Measurements from ENCODE around the gene PALMD.

The PALMD gene

DNA sequence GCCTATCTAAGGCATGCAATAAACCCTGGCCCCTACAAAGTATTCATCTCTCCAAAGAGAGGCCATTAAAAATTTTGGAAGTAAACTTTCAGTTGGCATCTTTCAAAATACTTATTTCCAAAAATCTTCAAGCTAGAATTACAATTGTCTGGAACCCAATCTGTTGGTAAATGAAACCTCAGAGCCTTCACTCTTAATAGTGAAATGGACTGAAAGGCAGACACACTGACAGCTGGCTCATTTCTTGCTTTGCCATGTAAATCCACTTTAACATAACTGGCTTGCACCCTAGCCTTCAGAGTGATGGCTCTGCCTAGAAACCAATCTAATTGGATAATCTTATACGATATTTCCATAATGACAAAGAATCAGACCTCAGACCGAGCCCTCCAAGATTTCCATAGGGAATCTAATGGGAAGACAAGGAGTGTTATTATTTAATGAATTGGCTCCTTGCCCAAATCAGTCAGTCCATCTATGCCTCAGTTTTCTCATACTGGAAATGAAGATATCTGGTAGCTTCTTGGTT lies 9.2 kb upstream of the PALMD start:
- no peak for DNase-seq

DNA sequence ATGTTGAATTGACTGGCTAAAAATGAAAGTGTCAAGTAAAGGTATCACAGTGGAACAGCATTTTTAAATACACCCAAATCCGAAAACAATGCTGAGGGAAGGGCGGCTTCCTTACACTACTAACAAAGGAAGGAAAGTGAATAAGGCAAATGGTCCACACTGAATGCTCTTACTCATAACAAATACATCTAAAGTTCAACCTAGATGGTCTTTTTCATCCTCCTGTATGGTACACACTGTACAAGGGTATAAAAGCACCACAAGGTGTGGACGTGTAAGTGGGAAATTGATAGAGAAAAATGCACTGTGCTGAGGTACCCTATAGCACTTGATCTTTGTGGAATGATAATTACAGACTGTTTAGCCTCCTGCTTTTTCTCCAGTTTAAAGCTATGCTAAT lies 7.1 kb upstream of the PALMD start:
- no peak for DNase-seq

DNA sequence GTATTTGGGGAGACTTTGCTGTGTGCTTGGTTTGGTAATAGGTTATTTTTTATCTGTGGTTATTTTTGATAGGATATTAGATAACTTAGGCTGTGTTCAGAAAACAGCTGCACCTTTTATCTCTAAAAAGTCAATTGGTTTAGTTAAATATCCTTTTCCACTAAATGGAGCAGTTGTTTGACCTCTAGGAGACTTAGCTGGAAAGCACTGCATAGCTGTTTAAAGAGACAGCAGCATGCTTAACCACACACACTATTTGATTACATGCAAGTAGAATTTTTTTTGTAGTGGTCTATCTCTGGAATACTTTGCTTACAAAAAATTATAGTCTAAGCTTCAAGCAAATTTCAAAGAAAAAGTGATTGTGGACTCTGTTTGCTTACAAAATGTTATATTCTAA lies 6.5 kb upstream of the PALMD start:
- no peak for DNase-seq

DNA sequence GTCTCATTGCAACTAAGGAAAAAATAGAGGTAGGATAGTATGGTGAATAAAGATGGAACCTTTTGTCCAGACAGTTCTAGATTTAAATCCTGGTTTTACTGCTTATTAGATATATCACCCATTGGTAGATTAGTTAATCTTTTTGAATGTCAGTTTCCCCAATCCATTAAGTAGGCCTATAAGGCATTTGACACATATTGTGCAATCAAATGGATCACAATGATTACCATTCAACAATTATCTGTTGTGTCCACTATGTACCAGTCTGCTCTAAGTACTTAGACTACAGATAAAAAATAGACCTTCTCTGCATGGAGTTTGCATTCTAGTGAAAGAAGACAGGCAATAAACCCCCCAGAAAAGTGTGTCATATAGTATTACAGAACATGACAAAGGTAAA lies 6.0 kb upstream of the PALMD start:
- no peak for DNase-seq

DNA sequence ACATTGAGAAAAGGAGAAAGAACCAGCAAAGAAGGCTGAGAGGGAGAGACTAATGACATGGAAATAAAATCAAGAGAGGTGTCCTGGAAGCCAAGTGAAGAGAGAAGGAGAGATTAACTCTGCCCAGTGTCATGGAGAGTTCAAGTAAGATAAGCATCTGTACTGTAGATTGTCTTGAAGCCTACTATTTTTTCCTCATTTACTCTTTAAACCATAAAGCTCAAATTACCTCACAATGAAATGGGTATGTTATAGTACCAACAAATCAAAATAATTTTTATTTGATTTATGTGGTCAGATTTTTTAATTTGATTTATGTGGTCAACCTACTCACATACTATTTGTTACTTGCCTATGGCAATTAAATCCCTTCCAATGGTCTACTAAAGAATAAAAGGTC lies 5.2 kb upstream of the PALMD start:
- no peak for DNase-seq

DNA sequence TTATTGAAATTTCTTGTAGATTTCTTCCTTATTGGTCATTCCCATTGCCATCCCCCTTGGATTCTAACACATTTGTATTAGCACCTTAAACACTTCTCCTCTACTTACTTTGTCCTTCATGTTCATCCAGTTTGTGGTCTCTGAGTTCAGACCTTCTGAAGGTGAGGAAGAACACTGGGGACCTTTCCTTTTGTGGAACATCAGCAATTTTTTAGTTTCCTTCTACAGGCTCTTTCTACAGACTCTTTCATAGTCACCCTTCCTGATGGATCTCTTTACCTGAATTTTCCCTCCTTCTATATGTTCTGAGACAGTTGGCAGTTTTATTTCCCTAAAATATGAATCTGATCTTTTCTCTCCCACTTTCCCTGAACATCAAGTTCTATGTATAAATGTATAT lies 4.4 kb upstream of the PALMD start:
- no peak for DNase-seq

DNA sequence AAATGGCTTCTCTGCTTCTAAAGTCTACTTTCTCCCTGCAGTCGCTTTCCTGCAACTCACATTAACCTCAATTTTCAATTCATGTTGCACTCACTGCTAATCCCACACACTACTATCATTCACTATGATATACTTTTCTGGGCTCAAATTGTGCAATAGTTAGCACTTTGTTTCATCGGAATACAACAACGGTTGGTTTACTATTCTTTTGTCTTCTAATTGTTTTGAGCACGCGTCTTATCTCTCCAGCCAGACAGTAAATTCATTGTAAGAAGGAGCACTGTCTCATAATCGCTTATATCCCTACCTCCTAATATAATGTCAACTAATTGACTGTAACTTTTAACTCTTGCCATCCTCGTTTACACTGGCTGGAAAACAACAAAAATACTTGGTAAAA lies 3.9 kb upstream of the PALMD start:
- no peak for DNase-seq

DNA sequence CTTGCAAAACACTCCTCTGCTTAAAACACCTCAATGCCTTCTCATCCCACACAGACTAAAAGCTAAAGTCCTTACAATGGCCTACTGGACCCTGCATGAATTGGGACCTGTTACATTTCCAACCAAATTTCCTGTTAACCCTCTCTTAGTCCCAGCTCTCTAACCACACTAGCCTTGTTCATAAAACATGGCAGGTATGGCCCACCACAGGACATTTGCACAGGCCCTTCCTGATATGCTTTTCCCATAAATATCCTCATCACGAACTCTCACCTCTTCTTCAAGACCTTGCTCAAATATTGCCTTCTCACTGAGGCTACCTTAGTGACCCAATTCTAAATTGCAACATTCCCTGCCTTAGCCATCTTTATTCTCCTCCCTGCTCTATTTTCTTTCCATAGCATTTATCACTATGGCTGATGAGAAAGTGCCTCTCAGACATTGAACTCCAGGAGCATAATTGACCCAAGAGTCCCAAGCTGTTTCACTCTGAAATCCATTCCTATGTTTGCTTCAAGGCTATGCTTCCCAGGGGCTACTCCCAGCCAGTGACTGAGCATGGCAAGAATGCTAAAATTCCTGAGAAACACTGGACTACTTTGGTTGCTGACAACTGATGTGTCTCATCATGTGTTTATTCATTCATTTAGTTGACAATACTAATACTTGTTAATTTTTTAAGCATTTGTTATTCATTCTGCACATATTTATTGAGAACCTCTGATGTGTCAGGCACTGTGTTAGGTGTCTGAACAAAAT lies 2.7 kb upstream of the PALMD start:
- DNase-seq = no peak

DNA sequence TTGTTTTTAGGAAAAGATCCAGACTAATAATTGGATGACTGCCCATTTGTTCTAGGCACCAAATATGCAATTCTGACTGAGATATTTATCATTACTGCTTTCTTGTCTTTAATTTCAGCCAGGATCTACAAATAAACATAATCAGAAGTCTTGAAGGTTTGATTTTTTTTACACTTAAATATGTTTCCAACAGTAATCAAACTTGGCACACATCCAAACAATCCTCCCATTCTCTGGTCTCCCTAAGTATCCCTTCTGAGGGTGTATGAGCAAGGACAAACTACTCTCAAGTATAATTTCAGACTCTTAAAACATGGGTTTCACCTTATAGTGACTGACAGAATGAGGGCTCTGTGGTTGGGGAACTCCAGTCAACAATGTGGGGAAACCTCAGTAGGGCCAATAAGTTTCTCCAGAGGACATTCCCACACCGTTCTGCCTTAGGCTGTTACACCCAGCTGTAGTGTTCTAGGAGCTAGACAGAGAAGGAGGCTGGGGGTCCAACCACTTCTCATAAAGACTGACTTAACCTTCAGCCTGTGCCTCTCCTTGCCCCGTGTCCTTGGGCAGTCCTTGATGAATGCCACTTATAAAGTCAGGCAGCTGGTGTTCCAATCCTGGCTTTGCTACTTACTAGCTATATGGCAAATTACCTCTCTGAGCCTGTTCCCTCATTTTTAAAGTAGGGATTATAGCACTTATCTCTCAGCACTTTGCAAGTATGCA lies 1.5 kb upstream of the PALMD start:
- no peak for DNase-seq

DNA sequence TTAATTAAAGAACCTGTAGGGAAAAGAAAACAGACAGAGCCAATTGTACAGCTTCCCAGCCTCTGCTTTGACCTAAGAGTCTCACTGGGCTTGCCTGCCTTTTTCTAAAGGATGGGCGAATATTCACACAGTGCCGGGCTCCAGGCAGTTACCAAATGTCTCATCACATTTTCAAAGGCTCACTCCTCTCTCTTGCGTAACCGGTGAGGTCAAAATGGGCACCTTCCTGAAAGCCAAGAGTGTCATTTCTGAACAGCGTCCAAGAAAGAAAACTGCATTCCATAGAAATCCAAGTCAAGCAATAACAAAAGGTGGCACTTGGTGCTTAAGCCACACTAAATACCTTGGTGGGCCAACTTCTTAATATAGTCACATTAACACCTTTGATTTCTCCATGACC lies 710 bp upstream of the PALMD start:
- no peak for DNase-seq

DNA sequence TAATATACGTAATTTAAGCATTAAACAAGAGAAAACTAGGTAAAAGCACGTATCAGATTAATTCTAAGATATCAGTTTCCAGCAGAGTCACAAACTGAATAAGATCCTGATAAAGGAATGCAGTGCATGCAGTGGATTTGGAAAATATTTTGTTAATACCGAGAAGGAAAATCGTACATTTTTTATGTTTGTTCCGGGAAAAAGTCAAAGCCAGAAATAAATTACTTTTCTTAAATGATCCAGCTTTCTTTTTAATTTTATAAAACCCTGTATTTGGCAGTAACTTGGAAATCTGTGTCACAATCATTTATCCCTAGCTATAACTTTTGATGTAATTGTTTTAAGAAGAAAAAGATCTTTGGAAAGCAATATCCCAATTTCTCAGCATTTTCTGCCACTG lies 955 bp downstream of the PALMD start:
- no peak for DNase-seq

DNA sequence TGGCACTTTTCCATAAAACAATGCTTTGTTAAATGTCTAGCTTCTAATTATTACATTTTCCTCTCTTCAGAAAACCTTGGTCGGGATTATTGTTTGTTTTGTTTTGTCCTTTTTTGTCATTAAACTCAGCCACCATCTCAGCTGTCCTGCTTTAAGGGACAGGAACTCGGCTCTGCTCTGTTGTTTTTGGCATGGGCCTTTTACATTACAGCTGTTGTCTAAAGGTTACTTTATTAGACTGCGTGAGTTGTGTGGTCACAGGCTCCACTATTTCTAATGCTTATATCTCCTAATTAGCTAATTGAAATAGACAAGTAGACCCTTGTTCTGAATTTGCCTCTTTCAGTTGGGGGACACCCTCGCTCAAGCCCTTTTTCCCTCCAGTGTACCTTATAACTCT lies 1.6 kb downstream of the PALMD start:
- no peak for DNase-seq

DNA sequence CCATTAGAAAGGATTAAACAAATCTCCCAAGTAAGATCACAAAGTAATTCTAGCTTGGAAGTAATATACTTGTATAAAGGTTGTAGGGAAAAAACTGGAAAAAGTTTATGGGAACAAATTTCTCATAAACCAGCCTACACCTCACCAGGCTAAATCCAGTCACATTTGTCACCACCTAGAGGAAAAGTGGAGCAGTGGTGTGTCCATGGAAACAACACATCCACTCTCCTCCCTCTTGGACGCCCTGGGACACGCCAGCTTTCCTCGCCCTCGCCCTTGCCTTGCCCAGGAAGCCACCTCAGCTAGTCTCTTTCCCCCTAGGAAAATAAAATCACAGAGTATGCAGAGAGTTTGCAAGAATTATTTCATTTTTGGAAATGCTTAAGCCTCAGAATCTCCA lies 2.2 kb downstream of the PALMD start:
- DNase-seq = no peak

DNA sequence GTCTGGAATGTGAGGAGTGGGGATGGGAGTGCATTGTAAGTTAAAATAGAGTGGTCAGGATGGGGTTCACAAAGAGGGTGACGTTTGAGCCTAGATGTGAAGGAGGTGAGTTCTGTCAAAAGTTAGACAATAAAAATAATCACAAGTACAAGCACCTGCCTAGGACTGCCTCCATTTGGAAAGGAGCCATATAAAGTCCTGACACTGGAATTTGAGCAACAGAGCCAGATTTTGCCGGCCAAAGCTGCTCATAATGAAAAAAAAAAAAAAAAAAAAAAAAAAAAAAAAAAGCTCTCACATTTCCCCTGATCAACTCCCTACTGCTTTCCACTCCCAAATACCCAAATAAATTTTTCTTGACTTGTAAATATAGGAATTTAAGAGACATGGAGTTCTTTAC lies 4.1 kb downstream of the PALMD start:
- DNase-seq = no peak

DNA sequence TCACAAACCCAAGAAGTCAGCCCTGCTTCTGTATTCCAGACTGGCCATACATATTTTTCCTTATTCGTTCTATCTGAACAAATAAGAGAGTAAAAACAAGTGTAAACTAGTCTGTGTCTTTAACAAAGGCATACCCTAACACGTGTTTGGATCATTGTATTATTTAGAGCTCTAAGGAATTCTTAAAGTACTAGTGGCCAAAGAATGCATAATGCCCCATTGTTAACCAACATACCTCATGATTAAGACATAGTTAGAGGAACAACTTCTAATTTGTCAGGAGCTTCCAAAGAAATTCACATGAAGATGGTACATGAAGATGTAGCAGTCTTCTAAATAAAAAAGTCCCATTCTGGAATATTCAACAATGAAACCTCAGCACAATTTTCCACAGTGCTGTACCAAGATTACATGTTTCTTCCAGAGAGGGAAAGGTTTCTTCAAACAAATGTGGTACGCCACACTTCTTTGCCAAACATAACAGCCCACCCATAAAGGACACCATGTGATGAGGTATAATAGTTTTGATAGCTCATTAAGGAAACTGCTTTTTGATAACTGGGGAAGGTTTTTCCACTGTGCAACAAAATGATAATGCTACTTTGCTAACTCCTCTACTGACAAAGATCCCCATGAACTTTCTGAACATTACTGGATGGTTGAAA lies 5.0 kb downstream of the PALMD start:
- no peak for DNase-seq

DNA sequence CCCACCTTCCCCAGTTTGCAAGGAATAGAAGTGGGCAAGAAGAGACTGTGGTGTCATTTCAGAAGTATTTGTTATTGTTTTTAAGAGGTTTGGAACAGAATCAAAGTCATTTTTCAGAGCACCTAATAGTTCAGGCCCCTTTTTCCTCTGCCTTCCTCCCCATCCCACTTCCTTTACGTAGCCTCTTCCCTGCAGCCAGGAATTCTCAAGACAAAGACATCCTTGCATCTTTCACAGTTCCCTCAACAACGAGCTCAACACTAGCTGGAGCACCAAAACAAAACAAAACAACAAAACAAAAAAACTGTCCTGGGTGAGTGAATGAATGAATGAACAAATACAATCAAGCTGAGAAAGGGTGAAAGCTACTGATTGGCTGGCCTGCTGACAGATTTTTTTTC lies 7.0 kb downstream of the PALMD start:
- DNase-seq = no peak

DNA sequence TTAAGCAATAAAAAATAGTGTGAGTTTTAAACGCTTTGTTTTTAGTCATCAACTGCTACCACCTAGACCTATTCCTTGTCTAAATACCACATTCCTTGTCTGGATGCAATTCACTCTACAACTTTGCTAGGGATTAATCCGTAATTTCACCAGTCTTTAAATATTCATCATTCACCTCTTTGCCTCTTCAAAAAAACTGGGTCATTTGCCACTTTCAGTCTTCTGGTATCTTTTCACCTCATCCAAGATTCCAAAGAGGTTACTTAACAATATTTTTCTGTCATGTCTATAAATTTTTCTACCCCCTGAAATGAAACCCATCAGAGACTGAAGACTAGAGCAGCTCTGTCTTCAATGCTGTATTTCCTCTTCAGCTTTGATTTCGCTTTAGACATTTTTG lies 9.5 kb downstream of the PALMD start:
- no peak for DNase-seq

DNA sequence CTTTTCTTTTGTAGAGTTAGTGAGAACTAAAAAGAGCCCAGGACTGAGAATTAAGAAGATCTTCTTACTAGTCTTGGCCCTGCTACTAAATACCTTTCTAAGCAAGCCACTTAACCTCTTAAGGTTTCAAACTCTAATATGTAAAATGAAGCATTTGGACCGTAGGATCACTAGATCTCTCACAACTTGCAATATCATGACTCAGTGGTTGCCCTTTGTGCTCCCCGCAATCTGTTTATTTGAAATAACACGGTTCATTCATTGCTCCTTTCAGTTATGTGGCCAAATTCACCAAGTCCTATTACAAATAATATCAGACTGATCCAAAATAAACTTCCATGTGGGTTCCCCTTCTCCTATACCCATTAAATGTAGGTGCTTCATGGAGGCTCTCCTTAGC lies 10.8 kb downstream of the PALMD start:
- no peak for DNase-seq

DNA sequence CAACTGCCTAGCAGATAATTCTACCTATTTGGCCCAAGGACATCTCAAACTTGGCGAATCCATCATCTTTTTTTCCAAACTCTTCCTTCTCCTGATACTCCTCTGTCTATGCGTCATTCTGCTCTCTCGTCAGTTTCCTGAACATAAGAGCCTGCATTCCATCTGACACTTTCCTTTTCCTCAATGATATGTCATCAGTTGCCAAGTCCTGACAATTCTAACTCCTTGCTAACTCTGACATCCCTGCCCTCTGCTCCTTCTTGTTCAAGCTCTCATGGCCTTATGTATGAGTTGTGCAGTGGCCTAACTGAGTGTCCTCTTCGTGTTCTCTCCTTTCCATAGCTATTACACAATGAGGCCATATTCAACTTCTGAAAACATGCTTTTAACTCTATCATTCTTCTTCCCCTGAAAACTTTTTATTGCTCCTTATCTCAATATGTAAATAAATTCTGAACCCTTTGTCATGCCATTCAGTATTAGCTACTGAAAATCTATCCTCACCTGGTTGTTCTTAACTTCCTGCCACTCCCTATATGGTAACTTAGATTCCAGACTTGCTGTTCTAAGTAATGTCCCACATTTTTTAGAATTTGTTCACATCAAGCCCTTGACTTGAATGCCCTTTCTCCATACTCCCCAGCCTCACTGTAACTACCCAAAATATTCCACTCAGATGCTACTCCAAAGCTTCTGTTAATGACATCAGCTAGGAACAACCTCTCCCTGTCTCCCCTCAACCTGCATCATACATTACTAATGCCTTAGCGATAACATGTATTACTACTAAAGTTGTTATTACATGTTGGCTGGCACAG lies 11.5 kb downstream of the PALMD start:
- DNase-seq = no peak

DNA sequence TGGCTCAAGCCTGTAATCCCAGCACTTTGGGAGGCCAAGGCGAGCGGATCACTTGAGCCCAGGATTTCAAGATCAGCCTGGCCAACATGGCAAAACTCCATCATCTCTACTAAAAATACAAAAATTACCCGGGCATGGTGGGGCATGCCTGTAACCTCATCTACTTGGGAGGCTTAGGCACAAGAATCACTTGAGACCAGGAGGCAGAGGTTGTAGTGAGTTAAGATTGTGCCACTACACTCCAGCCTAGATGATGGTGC lies 12.0 kb downstream of the PALMD start:
- no peak for DNase-seq

DNA sequence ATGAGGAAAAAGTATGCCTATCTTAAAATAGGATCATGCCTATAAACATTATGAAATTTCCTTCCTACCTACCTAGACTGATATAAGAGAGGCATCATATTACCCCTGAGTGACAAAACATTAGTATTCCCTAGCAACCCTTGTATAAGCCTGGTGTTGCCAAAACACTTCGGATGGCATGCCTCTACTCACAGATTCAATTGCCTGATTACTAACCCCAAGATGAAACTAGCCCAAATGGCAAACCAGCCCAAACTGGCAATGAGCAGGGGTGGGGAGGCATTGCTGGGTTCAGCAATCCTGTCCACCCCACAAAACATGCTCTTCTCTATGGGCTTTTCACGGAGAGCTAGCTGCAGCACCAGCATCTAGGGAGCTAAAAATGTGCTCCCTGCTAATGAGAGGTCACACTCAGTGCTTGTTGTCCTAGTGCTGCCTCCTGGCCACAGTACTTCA lies 13.9 kb downstream of the PALMD start:
- DNase-seq = no peak

DNA sequence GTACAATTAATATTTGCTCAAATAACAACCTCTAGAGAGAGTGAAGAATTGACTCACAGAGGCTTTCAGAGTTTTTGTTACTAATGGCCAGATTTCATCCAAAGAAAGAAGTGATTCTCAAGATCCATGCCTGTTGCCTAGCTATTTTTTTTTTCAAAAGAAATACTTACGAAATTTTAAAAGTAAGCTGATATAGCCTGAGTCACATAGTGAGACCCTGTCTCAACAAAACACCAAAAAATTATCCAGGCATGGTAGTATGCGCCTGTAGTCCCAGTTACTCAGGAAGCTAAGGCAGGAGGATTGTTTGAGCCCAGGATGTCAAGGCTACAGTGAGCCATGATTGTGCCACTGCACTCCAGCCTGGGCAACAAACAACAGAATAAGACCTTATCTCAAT lies 14.6 kb downstream of the PALMD start:
- no peak for DNase-seq

DNA sequence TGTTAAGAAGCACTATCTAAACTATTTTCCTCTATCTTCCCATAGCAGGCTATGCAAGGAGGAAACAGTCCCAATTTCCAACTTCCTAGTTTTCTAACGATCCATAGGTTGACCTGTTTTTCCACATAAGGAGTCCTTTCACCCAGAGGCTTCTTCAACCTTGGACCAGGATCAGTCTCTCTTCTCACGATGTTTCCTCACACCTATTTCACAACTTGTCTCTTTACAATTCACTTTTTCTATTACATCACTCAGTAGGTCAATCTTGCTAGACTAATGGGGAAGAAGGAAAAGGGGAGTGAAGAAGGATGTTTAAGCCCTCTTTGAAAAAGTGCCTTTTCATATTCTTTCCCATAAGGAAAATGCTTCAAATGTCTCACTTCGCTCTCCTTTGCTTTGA lies 15.9 kb downstream of the PALMD start:
- no peak for DNase-seq
